Upper lobe of right lung (tissue), 1 donor: ENCODE measurements around the gene CDK14. TPM values are rescaled to one million over a fixed set of nuclear protein-coding genes. Genes with fewer than 3 reads are reported as not detected.

ENCODE experiments used
- ATAC-seq: fragments of 200-7000 bp; cut with Tn5 transposase; one replicate; pipeline ENCODE4 v1.9.1; 2020; ENCODE audit warnings: mild to moderate bottlenecking, moderate library complexity
- DNase-seq: peaks from one replicate; pipeline ENCODE4 v3.0.0-alpha.2; 2020
- H3K27ac ChIP-seq: fragments of 200-600 bp; one replicate; pipeline ENCODE4 v1.8.0; 2022
- H3K27me3 ChIP-seq: fragments of 200-600 bp; one replicate; pipeline ENCODE4 v1.8.0; 2022; ENCODE audit warnings: mild to moderate bottlenecking
- H3K36me3 ChIP-seq: fragments of 200-600 bp; one replicate; pipeline ENCODE4 v1.8.0; 2022
- H3K4me1 ChIP-seq: fragments of 200-600 bp; one replicate; pipeline ENCODE4 v1.8.0; 2022
- H3K4me3 ChIP-seq: fragments of 200-600 bp; one replicate; pipeline ENCODE4 v1.8.0; 2022; ENCODE audit warnings: mild to moderate bottlenecking
- H3K9me3 ChIP-seq: fragments of 200-600 bp; one replicate; pipeline ENCODE4 v1.8.0; 2022
- intact Hi-C: fragments of 100-400 bp; cut with DNase I; formaldehyde crosslinking; loops from one replicate; pipeline ENCODE4 v1.11.0; 2022
- total RNA-seq: library from RNA; stranded (reverse); fragmentation: NEBNext Ultra II Directional; extraction: Animal tissue kit (Norgen Biotek cat#: 25700); gene quantifications from one replicate; pipeline ENCODE4 v1.2.1, GENCODE V29; 2021
- TF ChIP-seq, protein P1 (sequence below): fragments of 200-600 bp; IDR thresholded peaks from one replicate; pipeline ENCODE4 v1.8.0; 2022; ENCODE audit warnings: antibody characterized with exemption
- donor health status: DM: no; HTN: yes; CAD: no; lungs with severe emphysema.

The CDK14 gene
- total RNA-seq, 1 donor from 2014 or later = 47.2 TPM

- DNase-seq = no peak
- Histone ChIP-seq H3K9me3 (no peaks in the 10 kb centered on the region), H3K27ac (no peak overlapping the region), H3K27me3 (no peaks in the 10 kb centered on the region), H3K4me1 (no peaks in the 10 kb centered on the region), H3K36me3 (no peaks in the 10 kb centered on the region), H3K4me3 (no peak overlapping the region)
- TF ChIP-seq, protein P1, sequence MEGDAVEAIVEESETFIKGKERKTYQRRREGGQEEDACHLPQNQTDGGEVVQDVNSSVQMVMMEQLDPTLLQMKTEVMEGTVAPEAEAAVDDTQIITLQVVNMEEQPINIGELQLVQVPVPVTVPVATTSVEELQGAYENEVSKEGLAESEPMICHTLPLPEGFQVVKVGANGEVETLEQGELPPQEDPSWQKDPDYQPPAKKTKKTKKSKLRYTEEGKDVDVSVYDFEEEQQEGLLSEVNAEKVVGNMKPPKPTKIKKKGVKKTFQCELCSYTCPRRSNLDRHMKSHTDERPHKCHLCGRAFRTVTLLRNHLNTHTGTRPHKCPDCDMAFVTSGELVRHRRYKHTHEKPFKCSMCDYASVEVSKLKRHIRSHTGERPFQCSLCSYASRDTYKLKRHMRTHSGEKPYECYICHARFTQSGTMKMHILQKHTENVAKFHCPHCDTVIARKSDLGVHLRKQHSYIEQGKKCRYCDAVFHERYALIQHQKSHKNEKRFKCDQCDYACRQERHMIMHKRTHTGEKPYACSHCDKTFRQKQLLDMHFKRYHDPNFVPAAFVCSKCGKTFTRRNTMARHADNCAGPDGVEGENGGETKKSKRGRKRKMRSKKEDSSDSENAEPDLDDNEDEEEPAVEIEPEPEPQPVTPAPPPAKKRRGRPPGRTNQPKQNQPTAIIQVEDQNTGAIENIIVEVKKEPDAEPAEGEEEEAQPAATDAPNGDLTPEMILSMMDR = no peak
- intact Hi-C loops = no loop called here
- peak; percentile 85 for ATAC-seq
These were observed 17.0 kb downstream of the CDK14 start for GRCh38 chr7:90613088-90613498.

- H3K36me3 ChIP-seq = no peaks in the 10 kb centered on the region
- no peak overlapping the region for H3K27ac ChIP-seq
- no peaks in the 10 kb centered on the region for H3K9me3 ChIP-seq
- no peak overlapping the region for H3K4me3 ChIP-seq
- ATAC-seq = no peak
- TF ChIP-seq, protein P1 = no peak
- intact Hi-C loops = no loop called here
- peaks cover 26% of the 10 kb centered on the region for H3K4me1 ChIP-seq
- H3K27me3 ChIP-seq = no peaks in the 10 kb centered on the region
- no peak for DNase-seq
These were observed 21.3 kb downstream of the CDK14 start for GRCh38 chr7:90617442-90617841.

GRCh38 chr7:90618876-90619275 lies 22.8 kb downstream of the CDK14 start:
- DNase-seq (no peak), ATAC-seq (no peak)
- Histone ChIP-seq H3K27me3 (no peaks in the 10 kb centered on the region), H3K4me1 (peaks cover 30% of the 10 kb centered on the region), H3K27ac (peak overlapping the region; percentile 13), H3K36me3 (no peaks in the 10 kb centered on the region), H3K4me3 (no peak overlapping the region), H3K9me3 (no peaks in the 10 kb centered on the region)
- TF ChIP-seq, protein P1 = no peak
- intact Hi-C loops = no loop called here

DNA sequence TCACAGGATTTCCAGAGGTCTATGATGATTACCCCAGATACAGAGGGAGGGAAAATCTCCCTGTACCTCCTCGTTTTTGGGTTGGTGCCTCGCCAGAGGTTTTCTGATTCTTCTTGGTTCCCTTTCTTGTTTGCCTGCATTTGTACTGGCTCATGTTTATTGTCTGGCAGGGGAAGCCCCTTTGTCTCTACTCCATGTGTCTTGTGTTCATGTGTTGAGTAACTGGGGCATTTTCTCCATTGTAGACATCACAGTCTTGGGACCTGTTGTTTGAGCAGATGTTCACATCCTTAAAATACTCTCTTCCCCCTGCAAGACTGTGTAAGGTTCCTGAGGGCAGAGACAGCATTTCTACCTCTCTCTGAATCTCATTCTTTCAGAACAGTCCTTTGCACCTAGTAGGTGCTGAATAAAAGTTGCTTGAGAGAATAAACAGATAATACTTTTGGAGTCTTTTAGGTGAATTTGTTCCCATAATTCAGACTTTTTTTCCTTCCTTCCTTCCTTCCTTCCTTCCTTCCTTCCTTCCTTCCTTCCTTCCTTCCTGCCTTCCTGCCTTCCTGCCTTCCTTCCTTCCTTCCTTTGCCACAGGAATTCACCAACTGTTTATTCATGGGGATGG lies 25.1 kb downstream of the CDK14 start:
- Histone ChIP-seq H3K4me3 (no peak overlapping the region), H3K36me3 (no peaks in the 10 kb centered on the region), H3K9me3 (no peaks in the 10 kb centered on the region), H3K27me3 (no peaks in the 10 kb centered on the region), H3K4me1 (peaks cover 44% of the 10 kb centered on the region), H3K27ac (no peak overlapping the region)
- DNase-seq = no peak
- peak; percentile 78 for ATAC-seq
- intact Hi-C loops = no loop called here
- TF ChIP-seq, protein P1 = no peak

GRCh38 chr7:90621747-90622140 lies 25.6 kb downstream of the CDK14 start:
- DNase-seq (no peak), ATAC-seq (peak; percentile 66)
- peaks cover 44% of the 10 kb centered on the region for H3K4me1 ChIP-seq

More at GRCh38 chr7:90621747-90622140, 25.6 kb downstream of the CDK14 start:
- Histone ChIP-seq H3K27me3 (no peaks in the 10 kb centered on the region), H3K9me3 (no peaks in the 10 kb centered on the region), H3K27ac (no peak overlapping the region), H3K4me3 (no peak overlapping the region), H3K36me3 (no peaks in the 10 kb centered on the region)
- TF ChIP-seq, protein P1 = no peak
- intact Hi-C loops = no loop called here
